ENCODE results near the gene LMCD1. TPM values are rescaled to one million over a fixed set of nuclear protein-coding genes. Genes with fewer than 3 reads are reported as not detected.

The LMCD1 gene
- total RNA-seq, 2 experiments from 2014 or later = 3.1 to 4.9 TPM

GRCh38 chr3:8546609-8547008 lies 45.0 kb downstream of the LMCD1 start:
- H3K36me3 Mint-ChIP-seq (ENCODE audit: low read depth) = no peaks in the 10 kb centered on the region
- DNase-seq = no peak
- intact Hi-C loops (cut with DNase I, micrococcal nuclease) = no loop called here
- no peak overlapping the region for H3K4me3 Mint-ChIP-seq
- no peaks in the 10 kb centered on the region for H3K4me1 Mint-ChIP-seq
- CTCF ChIA-PET = no interaction called here
- ATAC-seq = no peak
- POLR2A ChIA-PET = no interaction called here
- H3K9me3 Mint-ChIP-seq (ENCODE audit: low read depth) = no peaks in the 10 kb centered on the region
- H3K27ac Mint-ChIP-seq = no peak overlapping the region
- H3K27me3 Mint-ChIP-seq = no peaks in the 10 kb centered on the region

- ATAC-seq (no peak), DNase-seq (no peak)
- no peaks in the 10 kb centered on the region for H3K36me3 Mint-ChIP-seq (ENCODE audit: low read depth)
- H3K4me1 Mint-ChIP-seq = no peaks in the 10 kb centered on the region
- intact Hi-C loops (cut with DNase I, micrococcal nuclease) = no loop called here
- H3K9me3 Mint-ChIP-seq (ENCODE audit: low read depth) = no peaks in the 10 kb centered on the region
- no peak overlapping the region for H3K4me3 Mint-ChIP-seq
- no peak overlapping the region for H3K27ac Mint-ChIP-seq
- ChIA-PET CTCF (no interaction called here), POLR2A (no interaction called here)
- H3K27me3 Mint-ChIP-seq = no peaks in the 10 kb centered on the region
Measured at GRCh38 chr3:8548502-8549275, 47.1 kb downstream of the LMCD1 start.

- Mint-ChIP-seq H3K4me3 (no peak overlapping the region), H3K36me3 (ENCODE audit: low read depth) (no peaks in the 10 kb centered on the region), H3K27me3 (no peaks in the 10 kb centered on the region), H3K9me3 (ENCODE audit: low read depth) (no peaks in the 10 kb centered on the region), H3K4me1 (no peaks in the 10 kb centered on the region), H3K27ac (no peak overlapping the region)
- DNase-seq (no peak), ATAC-seq (no peak)
- intact Hi-C loops (cut with DNase I, micrococcal nuclease) = no loop called here
- ChIA-PET CTCF (no interaction called here), POLR2A (no interaction called here)
Measured at GRCh38 chr3:8549354-8549753, 47.7 kb downstream of the LMCD1 start.

GRCh38 chr3:8550611-8551010 lies 49.0 kb downstream of the LMCD1 start:
- H3K27me3 Mint-ChIP-seq = no peaks in the 10 kb centered on the region
- POLR2A ChIA-PET = no interaction called here
- H3K9me3 Mint-ChIP-seq (ENCODE audit: low read depth) = no peaks in the 10 kb centered on the region
- CTCF ChIA-PET = no interaction called here
- H3K36me3 Mint-ChIP-seq (ENCODE audit: low read depth) = no peaks in the 10 kb centered on the region
- ATAC-seq (no peak), DNase-seq (no peak)
- H3K27ac Mint-ChIP-seq = no peak overlapping the region
- intact Hi-C loops (cut with DNase I, micrococcal nuclease) = no loop called here
- no peak overlapping the region for H3K4me3 Mint-ChIP-seq
- no peaks in the 10 kb centered on the region for H3K4me1 Mint-ChIP-seq

GRCh38 chr3:8552223-8552762 lies 50.7 kb downstream of the LMCD1 start:
- H3K27me3 Mint-ChIP-seq = no peaks in the 10 kb centered on the region
- CTCF ChIA-PET = no interaction called here
- intact Hi-C loops (cut with DNase I, micrococcal nuclease) = no loop called here
- H3K4me1 Mint-ChIP-seq = no peaks in the 10 kb centered on the region
- ATAC-seq (no peak), DNase-seq (no peak)
- no peak overlapping the region for H3K4me3 Mint-ChIP-seq
- H3K9me3 Mint-ChIP-seq (ENCODE audit: low read depth) = no peaks in the 10 kb centered on the region
- H3K27ac Mint-ChIP-seq = no peak overlapping the region
- POLR2A ChIA-PET = no interaction called here
- no peaks in the 10 kb centered on the region for H3K36me3 Mint-ChIP-seq (ENCODE audit: low read depth)

GRCh38 chr3:8553405-8553804 lies 51.8 kb downstream of the LMCD1 start:
- CTCF ChIA-PET = no interaction called here
- Mint-ChIP-seq H3K9me3 (ENCODE audit: low read depth) (no peaks in the 10 kb centered on the region), H3K4me3 (no peak overlapping the region), H3K27ac (no peak overlapping the region), H3K4me1 (no peaks in the 10 kb centered on the region), H3K27me3 (no peaks in the 10 kb centered on the region), H3K36me3 (ENCODE audit: low read depth) (no peaks in the 10 kb centered on the region)
- no peak for ATAC-seq
- POLR2A ChIA-PET = no interaction called here
- intact Hi-C loops (cut with DNase I, micrococcal nuclease) = no loop called here
- no peak for DNase-seq

- ChIA-PET POLR2A (no interaction called here), CTCF (interaction anchor here (0.6 kb wide), 1 partner anchor 23 kb away, joined by 4 read pairs; no protein-coding TSS in a partner anchor)
- H3K4me3 Mint-ChIP-seq = no peak overlapping the region
- no peaks in the 10 kb centered on the region for H3K4me1 Mint-ChIP-seq
- ATAC-seq (no peak), DNase-seq (no peak)
- H3K9me3 Mint-ChIP-seq (ENCODE audit: low read depth) = no peaks in the 10 kb centered on the region
- no peaks in the 10 kb centered on the region for H3K36me3 Mint-ChIP-seq (ENCODE audit: low read depth)
- no peak overlapping the region for H3K27ac Mint-ChIP-seq
- intact Hi-C loops (cut with DNase I, micrococcal nuclease) = no loop called here
- H3K27me3 Mint-ChIP-seq = no peaks in the 10 kb centered on the region
Measured at GRCh38 chr3:8554696-8555095, 53.1 kb downstream of the LMCD1 start.

- no peaks in the 10 kb centered on the region for H3K36me3 Mint-ChIP-seq (ENCODE audit: low read depth)
- H3K27me3 Mint-ChIP-seq = no peaks in the 10 kb centered on the region
- DNase-seq = no peak
- no peaks in the 10 kb centered on the region for H3K4me1 Mint-ChIP-seq
- no peak overlapping the region for H3K4me3 Mint-ChIP-seq
- ATAC-seq = no peak
- no peaks in the 10 kb centered on the region for H3K9me3 Mint-ChIP-seq (ENCODE audit: low read depth)
- ChIA-PET CTCF (interaction anchor here (1.2 kb wide), 1 partner anchor 13 kb away, joined by 5 read pairs; no protein-coding TSS in a partner anchor), POLR2A (no interaction called here)
- no peak overlapping the region for H3K27ac Mint-ChIP-seq
- intact Hi-C loops (cut with DNase I, micrococcal nuclease) = no loop called here
Measured at GRCh38 chr3:8555113-8555661, 53.6 kb downstream of the LMCD1 start.

- CTCF ChIA-PET = interaction anchor here (1.2 kb wide), 1 partner anchor 12 kb away, joined by 5 read pairs; no protein-coding TSS in a partner anchor
Measured at GRCh38 chr3:8555725-8556472, 54.3 kb downstream of the LMCD1 start.

GRCh38 chr3:8556473-8556869 lies 54.8 kb downstream of the LMCD1 start:
- no peak for ATAC-seq
- no peak overlapping the region for H3K27ac Mint-ChIP-seq
- H3K36me3 Mint-ChIP-seq (ENCODE audit: low read depth) = no peaks in the 10 kb centered on the region
- intact Hi-C loops (cut with DNase I, micrococcal nuclease) = no loop called here
- no peaks in the 10 kb centered on the region for H3K27me3 Mint-ChIP-seq
- no peak for DNase-seq
- POLR2A ChIA-PET = no interaction called here
- no peaks in the 10 kb centered on the region for H3K4me1 Mint-ChIP-seq
- H3K4me3 Mint-ChIP-seq = no peak overlapping the region
- CTCF ChIA-PET = interaction anchor here (1.2 kb wide), 1 partner anchor 12 kb away, joined by 5 read pairs; no protein-coding TSS in a partner anchor
- H3K9me3 Mint-ChIP-seq (ENCODE audit: low read depth) = no peaks in the 10 kb centered on the region

More at GRCh38 chr3:8555725-8556472, 54.3 kb downstream of the LMCD1 start:
- H3K27ac Mint-ChIP-seq = no peak overlapping the region
- no peaks in the 10 kb centered on the region for H3K27me3 Mint-ChIP-seq
- DNase-seq (no peak), ATAC-seq (no peak)
- no peaks in the 10 kb centered on the region for H3K9me3 Mint-ChIP-seq (ENCODE audit: low read depth)
- POLR2A ChIA-PET = no interaction called here
- no peak overlapping the region for H3K4me3 Mint-ChIP-seq
- H3K36me3 Mint-ChIP-seq (ENCODE audit: low read depth) = no peaks in the 10 kb centered on the region
- no peaks in the 10 kb centered on the region for H3K4me1 Mint-ChIP-seq
- intact Hi-C loops (cut with DNase I, micrococcal nuclease) = no loop called here

- Mint-ChIP-seq H3K9me3 (ENCODE audit: low read depth) (no peaks in the 10 kb centered on the region), H3K27me3 (no peaks in the 10 kb centered on the region), H3K27ac (no peak overlapping the region), H3K4me3 (no peak overlapping the region), H3K4me1 (no peaks in the 10 kb centered on the region), H3K36me3 (ENCODE audit: low read depth) (no peaks in the 10 kb centered on the region)
- intact Hi-C loops (cut with DNase I, micrococcal nuclease) = no loop called here
- POLR2A ChIA-PET = no interaction called here
- CTCF ChIA-PET = no interaction called here
- ATAC-seq (no peak), DNase-seq (no peak)
Measured at GRCh38 chr3:8557298-8557697, 55.7 kb downstream of the LMCD1 start.

- H3K4me3 Mint-ChIP-seq = no peak overlapping the region
- H3K4me1 Mint-ChIP-seq = no peaks in the 10 kb centered on the region
- no peak overlapping the region for H3K27ac Mint-ChIP-seq
- no peaks in the 10 kb centered on the region for H3K36me3 Mint-ChIP-seq (ENCODE audit: low read depth)
- DNase-seq (no peak), ATAC-seq (no peak)
- H3K27me3 Mint-ChIP-seq = no peaks in the 10 kb centered on the region
- ChIA-PET CTCF (no interaction called here), POLR2A (no interaction called here)
- no peaks in the 10 kb centered on the region for H3K9me3 Mint-ChIP-seq (ENCODE audit: low read depth)
- intact Hi-C loops (cut with DNase I, micrococcal nuclease) = no loop called here
Measured at GRCh38 chr3:8558645-8559044, 57.0 kb downstream of the LMCD1 start.
